Thoracic aorta (tissue), 2 donors: ENCODE results near the gene PARN. TPM values are rescaled to one million over a fixed set of nuclear protein-coding genes. Genes with fewer than 3 reads are reported as not detected.

ENCODE experiments used
- ATAC-seq: fragments of 150-250 bp; one replicate; pipeline ENCODE4 v1.8.0; 2017; ENCODE audit warnings: low read depth; ENCODE audit not compliant: insufficient number of reproducible peaks, low FRiP score
- DNase-seq: peaks from one replicate; pipeline ENCODE4 v3.0.0-alpha.2; 2020; ENCODE audit warnings: low spot score
- H3K27ac ChIP-seq, 2 donors: fragments of 200-600 bp; sonication (generic); 1 replicate in 1 of 2; 2 replicates in 1 of 2; pipeline ENCODE4 v1.5.1; 2016; ENCODE audit warnings: mild to moderate bottlenecking in 2 of 2, moderate library complexity in 2 of 2
- H3K27me3 ChIP-seq: fragments of 200-600 bp; sonication (generic); replicated peaks from 2 replicates; pipeline ENCODE4 v1.6.0; 2016; ENCODE audit warnings: mild to moderate bottlenecking; ENCODE audit not compliant: insufficient read depth
- H3K36me3 ChIP-seq: fragments of 200-600 bp; sonication (generic); one replicate; pipeline ENCODE4 v1.5.1; 2016
- H3K4me1 ChIP-seq, 2 donors: fragments of 200-600 bp; sonication (generic); 1 replicate in 1 of 2; 2 replicates in 1 of 2; pipeline versions ENCODE4 v1.5.1 to v1.6.0; 2016; ENCODE audit warnings: low read depth in 2 of 2, mild to moderate bottlenecking in 1 of 2; ENCODE audit not compliant: control insufficient read depth in 1 of 2
- H3K4me3 ChIP-seq: fragments of 200-600 bp; sonication (generic); 2 replicates; pipeline ENCODE4 v1.5.1; 2016; ENCODE audit warnings: mild to moderate bottlenecking
- H3K9me3 ChIP-seq: fragments of 200-600 bp; sonication (generic); 2 replicates; pipeline ENCODE4 v1.5.1; 2016
- total RNA-seq, 2 donors: library from RNA; depleted of rRNA; stranded (reverse); fragments of >200 nt; gene quantifications; one replicate each; pipeline versions ENCODE4 v1.1.0 to v1.2.3, GENCODE V29; 2016
- TF ChIP-seq, protein P1 (sequence below): fragments of 200-600 bp; sonication (generic); IDR thresholded peaks from one replicate; pipeline ENCODE4 v1.5.1; 2019; ENCODE audit warnings: antibody characterized with exemption

The PARN gene
- total RNA-seq, 2 donors from 2014 or later = 51.0 to 66.7 TPM

GRCh38 chr16:14392960-14393359, 237.1 kb downstream of the PARN start:
- Histone ChIP-seq H3K27me3 (no peaks in the 10 kb centered on the region), H3K36me3 (no peaks in the 10 kb centered on the region), H3K4me3 (no peak overlapping the region), H3K9me3 (no peaks in the 10 kb centered on the region), H3K27ac (no peak overlapping the region), H3K4me1 (peaks cover 0 to 4% of the 10 kb centered on the region in 2 donors)
- DNase-seq (no peak), ATAC-seq (no peak)
- TF ChIP-seq, protein P1, sequence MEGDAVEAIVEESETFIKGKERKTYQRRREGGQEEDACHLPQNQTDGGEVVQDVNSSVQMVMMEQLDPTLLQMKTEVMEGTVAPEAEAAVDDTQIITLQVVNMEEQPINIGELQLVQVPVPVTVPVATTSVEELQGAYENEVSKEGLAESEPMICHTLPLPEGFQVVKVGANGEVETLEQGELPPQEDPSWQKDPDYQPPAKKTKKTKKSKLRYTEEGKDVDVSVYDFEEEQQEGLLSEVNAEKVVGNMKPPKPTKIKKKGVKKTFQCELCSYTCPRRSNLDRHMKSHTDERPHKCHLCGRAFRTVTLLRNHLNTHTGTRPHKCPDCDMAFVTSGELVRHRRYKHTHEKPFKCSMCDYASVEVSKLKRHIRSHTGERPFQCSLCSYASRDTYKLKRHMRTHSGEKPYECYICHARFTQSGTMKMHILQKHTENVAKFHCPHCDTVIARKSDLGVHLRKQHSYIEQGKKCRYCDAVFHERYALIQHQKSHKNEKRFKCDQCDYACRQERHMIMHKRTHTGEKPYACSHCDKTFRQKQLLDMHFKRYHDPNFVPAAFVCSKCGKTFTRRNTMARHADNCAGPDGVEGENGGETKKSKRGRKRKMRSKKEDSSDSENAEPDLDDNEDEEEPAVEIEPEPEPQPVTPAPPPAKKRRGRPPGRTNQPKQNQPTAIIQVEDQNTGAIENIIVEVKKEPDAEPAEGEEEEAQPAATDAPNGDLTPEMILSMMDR = no peak

DNA sequence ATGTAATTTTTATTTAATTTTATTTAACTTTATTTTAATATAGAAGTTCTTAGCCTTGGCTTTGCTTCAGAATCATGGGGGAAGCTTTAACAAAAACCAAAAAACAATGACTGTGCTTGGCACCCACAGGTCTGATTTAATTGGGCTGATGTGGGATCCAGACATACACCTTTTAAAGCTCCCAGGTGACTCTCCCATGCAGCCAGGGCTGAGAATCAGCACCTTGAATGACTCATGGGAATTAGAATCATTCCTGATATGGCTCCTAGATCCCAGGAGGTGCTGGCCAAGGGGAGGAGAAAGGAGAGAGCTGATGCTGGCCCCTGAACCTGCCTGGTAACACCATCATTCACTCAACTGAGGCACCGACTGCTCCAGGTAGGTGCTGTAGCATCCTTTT, 240.7 kb downstream of the PARN start:
- TF ChIP-seq, protein P1 = no peak

GRCh38 chr16:14388243-14388642, 241.8 kb downstream of the PARN start:
- Histone ChIP-seq H3K27ac (no peak overlapping the region), H3K4me1 (no peaks in the 10 kb centered on the region), H3K4me3 (no peak overlapping the region), H3K9me3 (no peaks in the 10 kb centered on the region), H3K27me3 (no peaks in the 10 kb centered on the region), H3K36me3 (no peaks in the 10 kb centered on the region)
- TF ChIP-seq, protein P1 = no peak
- no peak for ATAC-seq
- DNase-seq = no peak

More for the DNA sequence above, 240.7 kb downstream of the PARN start:
- no peak overlapping the region for H3K4me3 ChIP-seq
- H3K9me3 ChIP-seq = no peaks in the 10 kb centered on the region
- DNase-seq (no peak), ATAC-seq (no peak)
- H3K27ac ChIP-seq = no peak overlapping the region
- no peaks in the 10 kb centered on the region for H3K4me1 ChIP-seq
- no peaks in the 10 kb centered on the region for H3K36me3 ChIP-seq
- H3K27me3 ChIP-seq = no peaks in the 10 kb centered on the region

- ATAC-seq = no peak
- DNase-seq = no peak
- Histone ChIP-seq H3K9me3 (no peaks in the 10 kb centered on the region), H3K4me3 (no peak overlapping the region), H3K36me3 (no peaks in the 10 kb centered on the region), H3K27me3 (no peaks in the 10 kb centered on the region), H3K4me1 (no peaks in the 10 kb centered on the region), H3K27ac (no peak overlapping the region)
- TF ChIP-seq, protein P1 = no peak
Observed at GRCh38 chr16:14386115-14386514, 243.9 kb downstream of the PARN start.

Other genes with a start within 250 kb of the PARN start
- gene BFAR, start 2.7 kb upstream of the PARN start, total RNA-seq = 10 to 100 TPM; 27.2 to 50.9 TPM
- gene PLA2G10, start 64.0 kb upstream of the PARN start, total RNA-seq = not detected
- gene NPIPA3, start 73.2 kb upstream of the PARN start, total RNA-seq = 10 to 100 TPM in 1 of 2 donors, 1 to 10 TPM in 1; 2.6 to 12.8 TPM
- gene NPIPA2, start 112.3 kb upstream of the PARN start, total RNA-seq = 10 to 100 TPM in 1 of 2 donors, 1 to 10 TPM in 1; 2.6 to 12.8 TPM
- gene NOMO1, start 203.5 kb upstream of the PARN start, total RNA-seq = 10 to 100 TPM; 51.6 to 80.3 TPM